NCI-H1417 treated with DMSO at 0.1 percent for 48 hours (cell line): ENCODE measurements around the gene CCR2.
"Not testable (repeated sequence)": the region's sequence is repeated elsewhere in the genome, so short reads cannot be mapped to it uniquely, and the experiment has no call there.

Experiments used
- DNase-seq: peaks from one replicate; lab custom pipeline; 2025; lab: John Stamatoyannopoulos, UW

Gene CCR2

DNA sequence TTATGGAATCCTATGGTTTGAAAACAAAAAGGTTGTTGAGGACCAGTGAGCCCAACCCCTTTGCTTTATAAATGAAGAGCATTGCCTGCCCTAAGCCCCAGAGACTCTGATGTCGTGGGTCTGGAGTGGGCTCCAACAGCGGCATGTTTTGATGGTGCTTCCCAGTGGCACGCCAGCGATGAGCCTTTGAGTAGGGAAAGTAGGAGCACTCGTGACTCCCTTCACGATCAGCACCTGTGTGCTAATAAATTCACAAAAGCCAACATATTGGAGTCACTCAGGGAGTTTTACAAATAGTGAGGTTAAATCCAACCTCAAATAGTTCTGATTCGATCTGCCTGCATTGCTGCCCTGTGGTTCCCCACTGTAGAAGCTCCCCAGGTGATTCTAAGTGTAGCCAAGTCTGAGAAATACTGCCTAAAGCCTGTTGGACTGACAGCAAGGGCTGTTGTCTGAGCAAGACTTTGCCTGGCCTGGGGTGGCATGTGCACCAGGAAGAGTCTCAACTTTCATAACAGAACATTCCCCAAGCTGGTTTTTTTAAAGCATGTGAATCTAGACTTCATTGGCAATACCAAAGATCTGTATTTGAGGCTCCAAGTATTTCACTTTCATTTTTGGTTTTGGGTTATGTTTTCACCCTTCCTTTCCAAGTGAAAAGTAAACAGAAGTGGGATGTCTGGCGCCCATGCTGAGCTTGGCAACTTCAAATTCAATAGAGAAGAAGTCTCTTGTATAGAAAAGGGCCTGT lies 26.7 kb downstream of the CCR2 start:
- no peak for DNase-seq

DNA sequence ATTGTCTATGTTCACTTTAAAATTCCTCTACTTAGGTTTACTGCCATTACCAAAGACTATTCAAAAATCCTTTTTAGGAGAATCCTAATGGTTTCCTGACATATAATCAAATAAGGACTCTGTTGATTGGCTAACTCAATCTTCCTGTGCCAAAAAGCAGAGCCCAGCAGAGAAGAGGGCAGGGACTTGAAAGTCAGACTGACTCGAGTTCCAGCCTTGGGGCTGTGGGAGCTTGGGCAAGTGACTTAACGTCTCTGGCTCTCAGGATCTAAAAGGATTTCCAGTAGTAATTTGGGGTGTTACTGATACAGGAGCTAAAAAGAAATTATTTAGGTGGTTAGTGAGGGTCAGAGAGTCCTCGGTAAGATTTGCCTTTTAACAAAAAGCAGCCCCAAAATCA lies 27.7 kb downstream of the CCR2 start:
- DNase-seq = no peak

DNA sequence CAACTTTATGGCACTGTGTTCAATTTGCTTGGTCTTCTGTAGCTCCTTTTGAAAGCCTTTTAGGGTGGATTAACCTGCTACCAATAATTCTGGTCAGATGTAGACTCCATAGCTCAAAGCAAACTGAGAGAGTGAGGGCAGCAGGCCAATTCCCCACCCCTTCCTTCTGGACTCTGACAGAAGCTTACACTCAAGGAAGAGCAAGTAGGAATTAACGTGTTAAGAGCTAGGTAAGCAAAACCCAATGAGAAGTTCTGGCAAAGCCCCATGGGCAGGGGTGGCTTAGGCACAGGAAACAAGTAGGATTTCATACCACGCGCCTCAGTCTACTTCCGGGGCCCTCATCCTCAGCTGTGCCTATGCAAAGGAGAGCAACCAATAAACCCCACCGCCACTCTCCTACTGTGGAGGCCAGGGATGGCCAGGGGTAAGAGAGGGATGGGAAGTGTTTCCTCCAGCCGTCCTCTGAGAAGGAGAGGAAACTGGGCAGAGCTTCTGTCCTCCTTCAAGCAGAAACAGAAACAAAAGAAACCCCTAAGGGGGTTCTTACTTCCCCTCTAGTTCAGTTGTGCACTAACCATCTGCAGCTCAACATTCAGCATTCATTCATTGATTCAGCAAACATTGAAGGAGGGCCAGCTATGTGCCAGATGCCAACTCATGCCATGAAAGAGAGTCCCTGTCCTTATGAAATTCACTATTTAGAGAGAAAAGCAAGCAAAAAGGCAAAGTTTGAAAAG lies 29.5 kb downstream of the CCR2 start:
- DNase-seq = no peak

DNA sequence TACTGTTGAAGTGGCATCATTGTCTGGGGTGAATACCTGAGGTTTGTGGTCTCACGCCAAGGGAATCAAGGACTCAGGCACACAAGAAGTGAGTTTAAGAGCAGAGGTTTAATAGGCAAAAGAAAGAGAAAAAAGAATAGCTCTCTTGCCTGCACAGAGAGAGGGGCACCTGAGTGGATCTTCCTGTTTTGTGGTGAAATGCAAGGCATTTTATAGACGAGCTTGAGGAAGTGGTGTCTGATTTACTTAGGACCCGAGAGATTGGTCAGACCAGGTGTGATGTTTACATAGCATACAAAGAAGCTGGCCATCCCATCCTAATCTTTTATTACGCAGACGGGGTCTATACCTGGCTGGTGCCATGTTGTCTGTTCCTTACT lies 30.0 kb downstream of the CCR2 start:
- no peak for DNase-seq

DNA sequence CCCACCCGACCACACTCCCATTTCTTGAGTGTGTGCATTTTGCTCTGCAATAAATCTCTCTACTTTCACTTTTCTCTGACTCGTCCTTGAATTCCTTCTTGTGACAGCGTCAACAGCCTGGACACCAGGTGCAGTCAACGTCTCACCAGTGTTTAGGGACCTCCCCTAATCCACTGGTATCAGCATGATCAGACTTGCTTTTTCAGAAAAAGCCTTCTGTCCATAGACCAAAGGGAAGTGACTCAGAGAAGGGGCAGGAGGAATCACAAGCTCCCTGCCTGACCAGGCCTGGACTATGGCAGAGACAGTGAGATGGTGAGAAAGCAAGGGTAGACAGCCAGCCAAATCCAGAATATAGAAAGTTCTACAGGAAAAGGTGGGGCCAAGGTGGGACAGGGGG lies 32.3 kb downstream of the CCR2 start:
- DNase-seq = no peak

DNA sequence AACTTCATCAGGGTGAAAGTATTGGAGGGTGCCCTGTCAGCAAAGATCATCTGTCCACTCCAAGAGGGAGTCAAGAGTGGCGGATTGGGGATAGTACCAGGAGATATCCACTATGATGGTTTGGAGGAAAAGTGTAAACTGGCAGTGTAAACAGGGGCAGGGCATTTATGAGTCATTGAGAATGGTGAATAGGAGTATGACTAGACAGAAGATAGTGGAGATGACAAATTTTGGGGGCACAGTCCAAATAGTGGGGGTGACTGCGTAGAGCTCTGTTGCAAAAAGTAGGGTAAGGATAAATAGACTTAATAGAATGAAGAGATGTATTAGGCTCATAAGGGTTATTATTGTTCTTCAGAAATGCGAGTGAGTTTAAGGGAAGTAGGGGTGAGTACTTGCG lies 34.9 kb downstream of the CCR2 start:
- DNase-seq = not testable (repeated sequence)

DNA sequence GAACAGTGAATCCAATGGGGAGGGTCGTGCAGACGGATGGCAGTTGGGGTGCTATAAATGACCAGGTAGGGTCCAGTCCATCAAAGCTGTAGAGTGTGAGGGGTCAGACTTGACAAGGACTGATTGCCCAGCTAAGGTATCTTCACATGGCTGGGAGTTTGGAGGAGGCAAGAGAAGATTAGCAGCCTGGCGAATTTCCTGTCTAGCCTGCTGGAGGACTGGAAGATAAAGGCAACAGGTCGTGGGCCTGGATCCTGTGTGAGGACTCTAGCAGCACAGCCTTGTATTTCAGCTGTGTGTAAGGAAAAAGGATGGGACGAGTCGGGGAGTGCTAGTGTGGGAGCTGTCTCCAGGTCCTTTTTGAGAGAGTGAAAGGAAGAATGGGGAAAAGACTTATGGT lies 35.4 kb downstream of the CCR2 start:
- no peak for DNase-seq

DNA sequence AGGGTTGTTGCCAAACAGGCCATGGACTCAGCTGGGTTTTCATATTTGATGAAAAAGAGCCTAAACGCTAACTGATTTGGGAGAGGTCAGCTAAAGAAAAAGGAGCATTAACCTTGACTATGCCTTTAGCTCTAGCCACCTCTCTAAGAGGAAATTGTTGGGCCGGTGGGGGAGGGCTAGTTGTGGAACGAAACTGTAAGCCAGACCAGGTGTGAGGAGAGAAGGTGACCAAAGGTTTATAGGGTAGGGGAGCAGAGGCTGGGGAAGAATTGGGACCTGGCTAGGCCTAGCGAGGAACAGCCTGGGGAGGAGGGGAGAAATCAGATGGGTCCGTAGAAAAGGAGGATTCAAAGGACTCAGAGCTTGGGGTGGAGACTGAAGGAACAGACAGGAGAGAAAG lies 37.6 kb downstream of the CCR2 start:
- not testable (repeated sequence) for DNase-seq

DNA sequence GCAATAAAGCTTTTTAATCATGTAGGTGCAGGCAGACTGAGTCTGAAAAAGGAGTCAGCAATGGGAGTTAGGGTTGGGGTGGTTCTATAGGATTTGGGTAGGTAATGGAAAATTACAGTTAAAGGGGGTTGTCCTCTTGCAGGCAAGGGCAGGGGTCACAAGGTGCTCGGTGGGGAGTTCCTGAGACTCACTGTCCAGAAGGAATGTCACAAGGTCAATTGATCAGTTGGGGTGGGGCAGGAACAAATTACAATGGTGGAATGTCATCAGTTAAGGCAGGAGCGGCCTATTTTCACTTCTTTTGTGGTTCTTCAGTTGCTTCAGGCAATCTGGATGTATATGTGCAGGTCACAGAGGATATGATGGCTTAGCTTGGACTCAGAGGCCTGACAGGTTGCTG lies 39.1 kb downstream of the CCR2 start:
- DNase-seq = no peak

DNA sequence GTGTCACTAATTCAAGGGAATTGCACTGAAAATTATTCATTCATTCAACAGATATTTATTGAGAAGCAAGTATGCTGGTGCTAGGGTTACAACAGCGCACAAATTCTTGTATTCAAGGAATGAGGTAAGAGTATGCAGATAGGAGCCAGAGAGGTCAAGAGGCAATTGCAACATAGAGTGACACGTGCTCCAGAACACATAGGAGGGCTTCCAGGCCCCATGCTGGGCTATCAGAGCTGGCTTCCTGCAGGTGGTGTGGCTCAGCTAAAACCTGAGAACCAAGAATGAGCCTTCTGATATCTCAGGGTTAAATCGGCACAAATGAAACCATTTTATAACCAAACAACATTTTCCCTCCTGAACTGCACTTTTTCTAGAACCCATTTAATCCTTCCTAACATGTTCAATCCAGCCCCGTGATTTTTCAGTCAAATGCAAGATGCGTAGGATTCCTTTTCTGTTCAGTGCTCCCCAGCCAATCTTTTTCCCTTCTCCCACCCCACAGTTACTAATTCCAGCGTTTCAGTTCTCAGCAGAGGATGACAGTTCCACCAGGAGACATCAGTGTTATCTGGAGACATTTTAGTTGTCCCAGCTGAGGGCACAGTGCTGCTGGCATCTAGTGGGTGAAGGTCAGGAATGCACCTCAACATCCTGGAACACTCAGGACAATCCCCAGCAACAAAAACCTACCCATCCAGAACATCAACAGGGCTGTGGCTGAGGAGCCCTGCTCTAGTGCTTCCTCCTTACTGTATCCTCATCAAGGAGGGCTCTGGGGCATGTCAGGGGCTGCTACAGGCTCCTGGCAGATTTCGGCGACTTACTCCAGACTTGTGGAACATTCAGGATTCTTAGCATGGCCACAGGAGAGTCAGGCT lies 39.9 kb downstream of the CCR2 start:
- DNase-seq = no peak

DNA sequence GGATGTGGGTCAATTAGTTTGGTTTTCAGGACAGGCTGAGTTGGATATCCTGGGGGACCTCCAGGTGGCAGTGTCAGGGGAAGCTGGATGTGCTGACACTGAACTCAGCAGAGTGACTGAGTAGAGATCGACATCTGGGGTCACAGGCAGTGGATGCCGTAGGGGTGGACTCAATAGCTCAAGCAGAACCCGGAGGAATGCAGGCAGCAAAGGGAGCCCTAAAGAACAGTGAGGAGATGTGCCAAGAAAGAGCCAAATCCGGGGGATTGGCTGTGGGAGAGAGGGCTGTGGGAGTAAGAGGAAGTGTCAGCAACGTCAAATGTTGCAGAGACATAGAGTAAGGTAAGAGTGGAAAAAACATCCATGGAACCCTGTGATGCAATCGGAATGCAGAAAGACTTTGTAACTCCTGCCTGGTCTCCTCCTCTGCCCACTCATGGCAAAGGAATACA lies 41.3 kb downstream of the CCR2 start:
- DNase-seq = no peak

DNA sequence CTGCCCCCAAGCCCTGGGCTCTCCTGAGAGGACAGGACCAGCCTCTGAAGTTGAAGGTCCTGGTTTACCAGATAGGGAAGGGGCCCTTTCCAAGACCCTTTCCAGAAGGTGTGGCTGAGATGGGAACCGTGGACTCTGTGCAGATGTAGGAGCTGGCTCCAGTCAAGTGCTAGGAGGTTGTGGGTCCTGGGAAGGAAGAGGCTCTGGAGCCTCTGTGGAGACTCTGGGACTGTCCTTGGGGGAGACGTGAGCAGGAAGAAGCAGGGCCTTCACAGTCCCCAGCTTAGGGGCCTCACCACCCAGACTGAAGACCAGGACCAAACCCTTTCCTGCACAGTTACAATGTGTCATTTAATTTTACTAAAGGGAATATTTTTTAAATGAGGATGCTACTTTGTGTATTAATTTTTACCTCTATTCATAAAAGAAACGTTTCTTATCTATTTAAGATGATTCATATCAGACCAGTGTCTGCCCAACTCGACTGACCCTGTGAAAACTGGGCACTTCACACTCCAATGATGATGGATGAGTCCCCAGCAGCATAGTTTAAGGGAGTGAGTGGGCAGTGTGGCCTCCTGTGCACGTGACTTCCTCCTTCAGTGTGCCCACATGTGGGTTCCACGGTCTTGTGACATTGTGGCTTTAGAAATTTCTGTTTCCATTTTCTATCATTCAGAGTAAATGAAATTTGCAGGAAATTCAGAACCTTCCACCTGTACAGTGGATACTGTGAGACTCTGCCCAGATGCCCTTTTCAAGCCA lies 42.0 kb downstream of the CCR2 start:
- DNase-seq = no peak

DNA sequence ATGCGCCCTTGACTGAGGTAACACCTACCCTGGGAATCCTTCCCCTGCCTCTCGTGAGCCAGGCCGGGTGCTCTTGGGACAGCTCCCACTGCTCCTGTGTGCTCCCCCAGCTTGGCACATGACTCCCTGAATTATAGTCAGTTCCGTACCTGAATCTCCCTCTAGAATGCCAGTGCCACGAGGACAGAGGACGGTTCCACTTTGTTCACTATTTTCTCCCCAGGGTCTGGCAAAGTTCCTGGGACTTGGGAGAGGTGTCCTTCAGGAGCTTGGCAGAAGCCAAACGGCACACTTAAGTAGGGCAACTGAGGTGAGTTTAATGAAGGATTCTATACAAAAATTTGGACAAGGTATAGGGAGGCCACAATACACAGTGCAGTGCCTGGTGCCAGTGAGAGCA lies 43.2 kb downstream of the CCR2 start:
- no peak for DNase-seq

DNA sequence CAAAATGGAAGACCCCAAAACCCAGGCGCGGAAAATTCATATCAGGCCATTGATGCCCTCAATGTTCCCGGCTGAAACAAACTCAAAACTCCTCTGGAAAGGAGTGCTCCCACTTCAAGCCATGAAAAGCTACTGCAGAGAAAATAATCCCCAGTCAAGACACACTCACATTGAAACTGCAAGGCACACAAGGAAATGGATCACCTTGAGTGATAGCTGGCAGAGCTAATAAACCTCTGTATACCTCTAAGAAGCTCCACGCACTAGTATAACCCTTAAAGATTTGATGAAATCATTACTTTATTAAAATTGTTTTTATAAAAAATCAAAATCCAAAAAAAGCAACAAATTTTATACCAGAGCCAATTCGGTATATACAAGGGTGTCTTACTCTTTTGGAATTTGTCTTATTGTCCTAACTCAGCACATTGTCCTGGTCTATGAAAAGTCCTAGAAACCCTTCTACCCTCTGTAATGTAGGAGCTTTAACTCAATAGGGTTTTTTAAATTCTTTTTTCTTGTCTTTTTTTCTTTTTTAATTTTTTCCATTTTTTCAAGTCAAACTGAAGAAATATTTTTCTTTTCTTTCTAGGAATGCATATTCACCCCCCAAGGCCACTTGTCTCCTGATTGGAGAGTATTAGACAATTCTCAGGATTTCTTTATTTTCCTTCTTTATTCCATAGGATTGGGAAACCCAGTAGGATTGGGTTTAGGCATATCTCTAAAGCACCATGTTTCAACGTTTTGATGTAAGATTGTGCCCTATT lies 44.5 kb downstream of the CCR2 start:
- DNase-seq = no peak

DNA sequence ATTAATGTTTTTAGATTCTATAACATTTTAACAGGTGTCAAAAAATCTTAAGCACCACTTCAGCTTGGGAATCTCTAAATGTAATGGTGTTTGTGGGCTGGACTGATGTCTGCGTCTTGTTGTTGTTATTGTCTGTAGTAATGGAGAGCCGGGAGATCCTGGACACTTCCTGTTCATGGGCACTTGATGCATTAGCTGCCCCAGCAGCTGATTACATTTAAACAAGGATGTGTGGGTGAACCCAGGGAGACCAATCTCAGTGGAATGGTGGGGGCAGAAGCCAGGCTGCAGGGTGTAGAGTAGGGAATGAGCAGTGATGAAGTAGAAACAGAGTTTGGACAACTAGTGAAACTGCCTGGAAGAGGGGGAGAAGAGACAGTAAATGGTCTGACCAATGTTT lies 45.2 kb downstream of the CCR2 start:
- no peak for DNase-seq

DNA sequence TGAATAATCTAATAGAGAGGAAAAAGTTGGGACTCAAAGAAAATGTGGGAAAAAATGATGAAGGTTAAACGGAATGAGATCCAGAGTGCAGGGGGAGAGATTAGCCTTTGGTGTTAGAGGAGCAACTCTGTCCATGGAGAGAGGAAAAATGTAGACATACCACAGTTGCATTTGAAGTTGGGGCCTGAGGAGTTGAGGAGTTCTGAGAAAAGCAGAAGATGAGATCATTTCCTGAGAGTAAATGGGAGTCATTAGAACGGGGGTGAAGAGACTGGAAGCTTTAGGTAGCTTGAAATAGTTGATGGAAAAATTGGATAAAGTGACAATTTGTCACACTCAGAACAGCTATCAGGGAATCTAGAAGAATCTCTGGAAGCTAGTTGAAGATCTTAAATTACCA lies 45.6 kb downstream of the CCR2 start:
- DNase-seq = no peak

DNA sequence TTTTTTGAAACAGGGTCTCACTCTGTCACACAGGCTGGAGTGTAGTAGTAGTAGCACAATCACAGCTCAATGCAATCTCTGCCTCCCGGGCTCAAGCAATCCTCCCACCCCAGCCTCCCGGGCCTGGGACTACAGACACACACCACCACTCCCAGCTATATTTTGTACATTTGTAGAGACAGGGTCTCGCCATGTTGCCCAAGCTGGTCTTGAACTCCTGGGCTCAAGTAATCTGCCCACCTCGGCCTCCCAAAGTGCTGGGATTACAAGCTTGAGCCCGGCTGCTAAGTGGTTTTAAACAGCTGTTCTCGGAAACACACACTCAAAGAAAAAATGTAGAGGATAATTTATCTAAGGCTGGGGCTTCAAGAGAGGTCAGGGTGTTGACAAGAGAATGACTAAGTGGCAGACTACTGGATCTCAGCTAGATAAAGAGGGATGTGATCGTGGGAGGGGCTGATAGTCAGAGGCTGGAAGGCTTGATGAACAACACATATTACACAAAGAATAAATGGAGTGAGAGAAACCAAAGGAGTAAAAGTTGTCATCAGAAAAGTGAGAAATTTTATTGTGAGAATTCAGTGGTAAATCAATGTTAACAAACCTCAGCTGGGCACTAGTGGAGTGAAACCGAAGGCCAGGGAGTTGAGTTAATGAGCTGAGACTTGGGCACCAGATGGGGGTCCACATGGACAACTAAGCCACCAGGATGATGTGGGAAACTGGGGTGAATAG lies 46.3 kb downstream of the CCR2 start:
- DNase-seq = no peak

DNA sequence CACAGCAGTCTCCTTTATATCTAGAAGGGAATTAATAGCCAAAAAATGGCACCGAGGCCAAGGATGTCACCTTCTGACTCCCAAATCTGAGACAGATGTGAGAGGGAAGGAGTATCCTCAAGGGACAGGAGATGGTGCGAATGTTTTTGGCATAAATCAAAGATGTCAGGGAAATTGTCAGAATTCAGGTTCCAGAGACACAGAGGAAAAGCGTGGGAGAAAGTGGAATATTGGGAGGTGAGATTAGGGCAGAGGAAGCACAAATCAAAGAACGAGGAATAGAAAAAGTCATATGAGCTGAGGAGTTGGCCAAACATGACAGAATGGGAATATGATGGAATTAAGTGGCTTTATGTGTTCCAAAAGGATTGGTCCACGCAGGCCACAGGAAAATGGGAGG lies 46.9 kb downstream of the CCR2 start:
- no peak for DNase-seq

DNA sequence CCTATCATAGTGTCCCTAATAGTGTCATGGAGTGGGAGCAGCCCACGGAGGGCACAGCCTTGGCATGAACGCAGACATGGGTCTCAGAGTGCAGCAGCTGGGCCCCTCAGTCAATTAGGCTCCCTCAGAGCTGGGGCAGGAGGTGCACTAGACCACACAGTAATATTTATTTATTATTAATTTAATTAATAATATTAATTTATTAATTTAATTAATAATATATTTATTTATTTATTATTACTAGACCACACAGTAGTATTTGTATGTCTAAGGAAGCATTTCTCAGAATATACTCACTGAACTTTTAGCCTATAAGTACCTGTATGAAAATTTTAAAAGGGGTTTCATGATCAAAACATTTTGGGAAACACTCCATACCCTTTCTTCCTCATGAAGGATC lies 47.7 kb downstream of the CCR2 start:
- no peak for DNase-seq

DNA sequence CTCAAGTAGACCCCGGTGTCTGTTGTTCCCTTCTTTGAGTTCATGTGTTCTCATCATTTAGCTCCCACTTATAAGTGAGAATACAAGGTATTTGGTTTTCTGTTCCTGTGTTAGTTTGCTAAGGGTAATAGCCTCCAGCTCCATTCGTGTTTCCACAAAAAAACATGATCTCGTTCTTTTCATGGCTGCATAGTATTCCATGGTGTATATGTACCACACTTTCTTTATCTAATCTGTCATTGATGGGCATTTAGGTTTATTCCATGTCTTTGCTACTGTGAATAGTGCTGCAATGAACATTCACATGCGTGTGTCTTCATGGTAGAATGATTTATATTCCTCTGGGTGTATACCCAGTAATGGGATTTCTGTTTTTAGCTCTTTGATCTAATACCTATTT lies 49.0 kb downstream of the CCR2 start:
- not testable (repeated sequence) for DNase-seq
